ENCODE data around the gene TAS2R60.

Gene TAS2R60

DNA sequence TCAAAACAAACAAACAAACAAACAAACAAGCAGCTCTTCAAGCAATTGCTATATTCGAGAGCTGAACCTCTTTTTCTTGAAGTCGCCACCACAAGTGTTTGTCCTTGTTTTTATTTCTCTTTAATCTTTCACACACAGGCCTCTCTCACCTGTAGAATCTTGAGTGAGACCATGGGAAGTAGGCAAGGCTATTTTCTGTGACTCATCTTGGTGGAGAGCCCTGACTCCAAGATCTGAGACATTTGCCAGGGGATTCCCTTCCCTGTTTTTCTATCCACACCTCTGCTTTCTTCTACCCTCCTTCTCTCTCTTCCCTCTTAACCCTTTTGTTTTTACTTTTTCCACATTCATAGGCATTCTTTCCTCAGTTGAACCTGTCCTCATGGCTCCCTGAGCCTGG is 8.0 kb upstream of the TAS2R60 start:
- TF ChIP-seq, protein P1, sequence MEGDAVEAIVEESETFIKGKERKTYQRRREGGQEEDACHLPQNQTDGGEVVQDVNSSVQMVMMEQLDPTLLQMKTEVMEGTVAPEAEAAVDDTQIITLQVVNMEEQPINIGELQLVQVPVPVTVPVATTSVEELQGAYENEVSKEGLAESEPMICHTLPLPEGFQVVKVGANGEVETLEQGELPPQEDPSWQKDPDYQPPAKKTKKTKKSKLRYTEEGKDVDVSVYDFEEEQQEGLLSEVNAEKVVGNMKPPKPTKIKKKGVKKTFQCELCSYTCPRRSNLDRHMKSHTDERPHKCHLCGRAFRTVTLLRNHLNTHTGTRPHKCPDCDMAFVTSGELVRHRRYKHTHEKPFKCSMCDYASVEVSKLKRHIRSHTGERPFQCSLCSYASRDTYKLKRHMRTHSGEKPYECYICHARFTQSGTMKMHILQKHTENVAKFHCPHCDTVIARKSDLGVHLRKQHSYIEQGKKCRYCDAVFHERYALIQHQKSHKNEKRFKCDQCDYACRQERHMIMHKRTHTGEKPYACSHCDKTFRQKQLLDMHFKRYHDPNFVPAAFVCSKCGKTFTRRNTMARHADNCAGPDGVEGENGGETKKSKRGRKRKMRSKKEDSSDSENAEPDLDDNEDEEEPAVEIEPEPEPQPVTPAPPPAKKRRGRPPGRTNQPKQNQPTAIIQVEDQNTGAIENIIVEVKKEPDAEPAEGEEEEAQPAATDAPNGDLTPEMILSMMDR (IDR thresholded peaks at IDR 0.05; ENCODE audit: low read depth, low read length): no peak
- no peak overlapping the region for H3K4me3 ChIP-seq (replicated peaks in 1 of 2; ENCODE audit: low read depth in 2 of 2, low read length in 2 of 2)
- peak in 1 of 2 donors; percentile 28 for DNase-seq (ENCODE audit: low read depth in 2 of 2)

DNA sequence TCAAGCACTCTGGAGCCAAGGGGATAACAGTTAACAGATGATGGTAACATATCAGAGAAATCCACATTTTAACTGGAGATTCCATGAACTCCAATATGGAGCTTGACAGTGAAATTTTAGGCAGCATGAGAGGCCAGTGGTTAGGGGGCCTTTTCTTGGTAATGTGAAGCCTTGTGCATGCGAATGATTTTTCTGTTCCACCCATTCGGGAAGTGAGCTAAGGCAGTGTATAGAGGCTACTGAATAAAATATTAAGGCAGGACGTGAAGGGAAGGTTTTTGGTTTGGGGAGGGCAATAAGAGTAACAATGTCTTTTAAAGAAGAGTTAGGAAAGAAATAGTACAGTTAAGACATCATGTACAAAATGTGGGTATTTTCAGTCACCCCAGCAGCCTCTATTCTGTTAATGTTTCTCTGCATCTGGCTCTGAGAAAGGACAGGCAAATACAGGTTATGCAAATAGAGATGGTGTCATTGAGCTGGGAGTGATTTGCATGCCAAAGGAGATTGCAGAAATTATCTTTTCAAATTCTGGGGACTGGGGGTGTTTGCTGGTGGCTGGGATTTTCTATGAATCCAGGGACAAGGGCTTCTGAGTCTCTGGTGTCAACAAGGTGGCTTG is 6.8 kb upstream of the TAS2R60 start:
- no peak for DNase-seq (ENCODE audit: low read depth in 2 of 2)
- TF ChIP-seq, protein P1 (IDR thresholded peaks at IDR 0.05; ENCODE audit: low read depth, low read length): no peak
- no peak overlapping the region for H3K4me3 ChIP-seq (replicated peaks in 1 of 2; ENCODE audit: low read depth in 2 of 2, low read length in 2 of 2)

DNA sequence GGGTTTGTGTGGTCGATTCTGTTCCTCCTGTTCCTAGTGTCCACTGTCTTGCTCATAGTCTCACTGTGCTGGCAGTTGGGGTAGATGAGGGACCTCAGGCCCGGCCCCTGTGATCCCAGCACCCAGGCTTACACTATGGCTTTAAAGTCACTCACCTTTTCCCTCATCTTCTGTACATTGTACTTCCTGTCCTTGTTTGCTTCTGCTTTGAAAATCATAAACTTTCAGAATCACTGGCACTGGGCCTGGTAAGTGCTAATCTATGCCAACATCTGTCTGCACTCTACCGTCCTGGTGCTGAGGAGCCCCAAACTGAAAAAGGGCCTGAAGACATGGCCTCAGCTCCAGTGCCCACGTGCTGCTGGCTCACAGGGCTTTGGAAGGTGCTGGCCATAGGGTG is 5.7 kb upstream of the TAS2R60 start:
- TF ChIP-seq, protein P1 (IDR thresholded peaks at IDR 0.05; ENCODE audit: low read depth, low read length): no peak
- H3K4me3 ChIP-seq (replicated peaks in 1 of 2; ENCODE audit: low read depth in 2 of 2, low read length in 2 of 2): no peak overlapping the region
- DNase-seq (ENCODE audit: low read depth in 2 of 2): no peak

DNA sequence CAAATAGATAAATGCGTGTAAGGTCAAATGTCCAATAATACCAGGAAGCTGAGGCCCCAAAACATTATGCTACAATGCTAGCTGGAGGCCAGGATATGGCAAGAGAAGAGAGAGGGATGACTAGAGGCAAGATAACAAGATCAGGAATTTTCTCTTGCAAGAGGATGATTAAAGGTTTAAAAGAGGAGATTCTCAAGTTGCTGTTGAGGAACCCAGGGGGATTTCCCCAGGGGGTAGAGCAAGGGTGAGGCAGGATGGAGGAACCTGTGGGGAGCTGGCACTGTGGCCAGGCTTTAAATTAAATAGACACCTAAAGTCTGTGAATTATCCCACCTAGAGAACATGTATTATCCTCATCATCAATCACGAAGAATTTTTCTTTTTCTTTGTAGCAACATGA is 3.4 kb upstream of the TAS2R60 start:
- no peak overlapping the region for H3K4me3 ChIP-seq (replicated peaks in 1 of 2; ENCODE audit: low read depth in 2 of 2, low read length in 2 of 2)

DNA sequence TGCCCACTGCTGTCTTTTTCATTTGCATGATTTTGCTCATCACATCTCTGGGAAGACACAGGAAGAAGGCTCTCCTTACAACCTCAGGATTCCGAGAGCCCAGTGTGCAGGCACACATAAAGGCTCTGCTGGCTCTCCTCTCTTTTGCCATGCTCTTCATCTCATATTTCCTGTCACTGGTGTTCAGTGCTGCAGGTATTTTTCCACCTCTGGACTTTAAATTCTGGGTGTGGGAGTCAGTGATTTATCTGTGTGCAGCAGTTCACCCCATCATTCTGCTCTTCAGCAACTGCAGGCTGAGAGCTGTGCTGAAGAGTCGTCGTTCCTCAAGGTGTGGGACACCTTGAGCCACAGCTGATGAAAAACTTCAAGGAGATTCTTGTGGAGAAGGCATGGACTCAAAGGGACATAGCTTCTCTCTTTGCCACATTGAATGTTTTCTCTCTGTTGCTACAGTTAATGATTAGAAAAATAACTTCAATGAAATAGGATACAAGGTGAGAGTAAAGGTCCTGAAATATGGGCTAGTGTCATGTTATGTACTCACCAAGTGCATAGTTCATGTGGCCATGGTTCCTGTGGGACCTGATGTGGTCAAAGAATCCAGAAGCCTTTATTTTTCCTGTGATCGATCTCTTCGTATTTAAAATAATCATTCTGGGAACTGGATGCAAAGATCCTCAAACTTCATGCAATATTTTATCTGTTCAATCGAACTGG is 970 bp downstream of the TAS2R60 start:
- DNase-seq (ENCODE audit: low read depth in 2 of 2): no peak
- TF ChIP-seq, protein P1 (IDR thresholded peaks at IDR 0.05; ENCODE audit: low read depth, low read length): no peak
- H3K4me3 ChIP-seq (replicated peaks in 1 of 2; ENCODE audit: low read depth in 2 of 2, low read length in 2 of 2): no peak overlapping the region

More for the DNA sequence above, 3.4 kb upstream of the TAS2R60 start:
- TF ChIP-seq, protein P1 (IDR thresholded peaks at IDR 0.05; ENCODE audit: low read depth, low read length): no peak
- DNase-seq (ENCODE audit: low read depth in 2 of 2): no peak

DNA sequence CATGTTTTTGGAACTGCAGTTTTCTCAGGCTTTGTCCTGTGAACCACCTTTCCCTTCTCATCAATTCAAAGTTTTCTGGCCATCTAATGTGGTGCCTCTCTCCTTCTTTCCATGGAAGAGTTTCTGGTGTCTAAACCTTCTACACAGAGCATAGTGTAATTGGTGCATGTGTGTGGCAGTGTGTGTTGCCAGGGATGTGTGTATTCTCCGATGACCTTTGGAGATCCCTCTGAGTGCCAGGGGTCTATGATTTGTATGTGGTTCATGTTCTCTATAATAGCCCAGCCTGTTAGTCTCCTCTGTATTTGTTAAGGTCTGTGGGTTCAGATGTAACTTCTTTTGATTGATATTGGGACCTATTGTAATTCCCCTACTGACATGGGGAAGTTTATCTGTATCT is 1.5 kb downstream of the TAS2R60 start:
- TF ChIP-seq, protein P1 (IDR thresholded peaks at IDR 0.05; ENCODE audit: low read depth, low read length): no peak
- no peak for DNase-seq (ENCODE audit: low read depth in 2 of 2)
- no peak overlapping the region for H3K4me3 ChIP-seq (replicated peaks in 1 of 2; ENCODE audit: low read depth in 2 of 2, low read length in 2 of 2)

Data from cardiac fibroblast (primary cell).